Fibroblast of the conjunctiva (primary cell): Measurements from ENCODE around the gene TJAP1.
"Not testable (repeated sequence)": the region's sequence is repeated elsewhere in the genome, so short reads cannot be mapped to it uniquely, and the experiment has no call there.

Source experiments
- DNase-seq: peaks from one replicate; pipeline ENCODE4 v3.0.0-alpha.2; 2010; ENCODE audit warnings: low read depth

Gene TJAP1

DNA sequence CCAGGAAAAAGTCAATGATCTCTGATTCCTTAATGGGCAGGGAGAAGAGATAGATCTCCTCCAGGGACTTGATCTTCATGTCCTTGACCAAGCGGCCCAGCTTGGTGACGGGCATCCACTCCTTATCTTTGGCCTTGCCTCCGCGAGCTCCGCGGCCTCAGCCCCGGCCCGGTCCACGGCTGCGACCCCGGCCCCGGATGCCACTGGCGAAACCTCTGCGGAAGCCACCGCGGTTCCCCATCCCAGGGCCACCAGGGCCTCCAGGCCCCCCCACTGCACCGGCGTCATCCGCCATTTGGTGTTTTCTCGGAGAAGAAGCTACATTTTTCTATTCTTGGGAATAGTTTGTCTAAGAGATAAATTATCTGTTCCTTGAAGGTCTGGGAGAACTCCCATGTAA lies 62.0 kb downstream of the TJAP1 start:
- not testable (repeated sequence) for DNase-seq

DNA sequence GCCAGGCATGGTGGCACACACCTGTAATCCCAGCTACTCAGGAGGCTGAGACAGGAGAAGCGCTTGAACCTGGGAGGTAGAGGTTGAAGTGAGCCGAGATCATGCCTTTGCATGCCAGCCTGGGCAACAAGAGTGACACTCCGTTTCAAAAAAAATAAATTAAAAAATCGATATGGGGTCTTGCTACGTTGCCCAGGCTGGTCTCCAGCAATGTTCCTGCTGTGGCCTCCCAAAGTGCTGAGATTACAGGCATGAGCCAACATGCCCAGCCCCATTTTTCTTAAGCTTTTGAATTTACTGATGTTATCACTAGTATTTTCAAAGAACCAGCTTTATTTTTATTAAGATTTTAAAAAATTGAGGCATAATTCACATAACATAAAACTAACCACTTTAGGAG lies 63.1 kb downstream of the TJAP1 start:
- no peak for DNase-seq

DNA sequence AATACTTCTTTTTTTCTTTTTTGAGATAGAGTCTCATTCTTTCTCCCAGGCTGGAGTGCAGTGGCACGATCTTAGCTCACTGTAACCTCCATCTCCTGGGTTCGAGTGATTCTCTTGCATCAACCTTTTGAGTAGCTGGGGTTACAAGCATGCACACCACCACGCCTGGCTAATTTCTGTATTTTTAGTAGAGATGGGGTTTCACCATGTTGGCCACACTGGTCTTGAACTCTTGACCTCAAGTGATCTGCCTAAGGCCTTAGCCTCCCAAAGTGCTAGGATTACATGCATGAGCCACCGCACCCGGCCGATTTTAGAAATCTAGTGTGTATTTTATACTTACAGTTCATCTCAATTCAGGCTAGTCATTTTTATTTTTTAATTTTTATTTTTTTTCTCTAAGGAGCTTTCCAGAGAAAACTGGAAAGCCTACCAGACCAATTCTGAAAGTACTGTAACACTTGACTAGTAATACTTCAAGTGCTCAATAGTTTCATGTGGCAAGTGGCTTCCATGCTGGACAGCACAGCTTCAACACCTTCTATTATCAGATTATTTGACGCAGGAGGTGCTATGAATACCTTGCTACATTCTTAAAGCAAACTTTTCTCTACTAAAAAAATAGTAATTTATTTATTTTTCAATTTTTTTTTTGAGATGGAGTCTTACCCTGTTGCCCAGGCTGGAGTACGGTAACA lies 64.6 kb downstream of the TJAP1 start:
- no peak for DNase-seq

DNA sequence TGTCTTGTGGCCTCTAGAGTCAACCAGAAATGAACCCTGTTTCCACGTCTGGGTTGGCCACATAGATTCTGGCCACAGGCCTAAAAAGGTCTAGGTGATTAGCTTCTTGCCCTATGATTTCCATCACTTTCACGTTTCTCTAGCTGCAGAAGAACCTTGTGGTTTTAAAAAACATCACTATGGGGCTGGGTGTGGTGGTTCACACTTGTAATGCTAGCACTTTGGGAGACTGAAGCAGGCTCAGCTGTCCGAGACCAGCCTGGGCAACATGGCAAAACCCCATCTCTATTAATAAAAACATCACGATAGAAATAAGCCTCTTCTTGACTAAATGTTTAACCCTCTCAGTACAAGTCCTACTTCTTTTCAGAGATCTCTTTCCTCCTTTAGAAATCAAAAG lies 67.1 kb downstream of the TJAP1 start:
- DNase-seq = no peak

DNA sequence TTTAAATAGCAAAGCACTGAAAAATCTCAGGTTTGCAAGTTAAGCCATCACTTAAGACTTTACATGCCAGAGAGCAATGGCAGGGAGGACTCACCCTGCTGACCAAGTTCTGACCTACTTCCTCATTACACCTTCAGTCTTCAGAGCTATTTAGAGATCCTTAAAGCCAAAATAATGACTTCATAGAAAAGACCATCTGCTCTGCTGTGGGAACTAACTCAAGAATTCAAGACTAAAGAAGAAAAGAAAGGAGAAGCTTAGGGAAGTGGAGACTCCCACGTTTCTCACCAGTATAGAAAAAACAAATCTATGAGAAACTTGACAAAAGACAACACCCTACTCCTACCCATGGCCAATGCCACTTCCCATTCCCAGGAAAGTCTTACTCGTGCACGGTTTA lies 69.9 kb downstream of the TJAP1 start:
- DNase-seq = no peak
